ENCODE results near the gene SMR3B.

SMR3B gene

GRCh38 chr4:70380578-70380977 lies 2.4 kb upstream of the SMR3B start:
- Histone ChIP-seq H3K9me3 (no peaks in the 10 kb centered on the region), H3K4me3 (ENCODE audit: low read depth, low read length) (no peak overlapping the region), H3K4me1 (no peaks in the 10 kb centered on the region), H3K36me3 (no peaks in the 10 kb centered on the region), H3K27me3 (no peaks in the 10 kb centered on the region)
- TF ChIP-seq CTCF (IDR thresholded peaks at IDR 0.05; ENCODE audit: low read depth, low read length), result no peak
- no peak for DNase-seq

- Histone ChIP-seq H3K36me3 (no peaks in the 10 kb centered on the region), H3K9me3 (no peaks in the 10 kb centered on the region), H3K27me3 (no peaks in the 10 kb centered on the region), H3K4me3 (ENCODE audit: low read depth, low read length) (no peak overlapping the region), H3K4me1 (no peaks in the 10 kb centered on the region)
- TF ChIP-seq CTCF (IDR thresholded peaks at IDR 0.05; ENCODE audit: low read depth, low read length), result no peak
- no peak for DNase-seq
Measured at GRCh38 chr4:70392057-70392776, 9.3 kb downstream of the SMR3B start.

GRCh38 chr4:70397580-70397979 lies 14.6 kb downstream of the SMR3B start, which contains the start of gene OPRPN:
Gene OPRPN, plus strand, starts transcription at chr4:70397940. Its CDS starts 1,346 bp downstream, at chr4:70399286.
- TF ChIP-seq CTCF (IDR thresholded peaks at IDR 0.05; ENCODE audit: low read depth, low read length), result no peak

GRCh38 chr4:70399319-70399718 lies 16.4 kb downstream of the SMR3B start:
- Histone ChIP-seq H3K4me3 (ENCODE audit: low read depth, low read length) (no peak overlapping the region), H3K4me1 (no peaks in the 10 kb centered on the region), H3K27me3 (no peaks in the 10 kb centered on the region), H3K36me3 (no peaks in the 10 kb centered on the region), H3K9me3 (no peaks in the 10 kb centered on the region)
- DNase-seq, result no peak
- no peak for TF ChIP-seq CTCF (IDR thresholded peaks at IDR 0.05; ENCODE audit: low read depth, low read length)

More at GRCh38 chr4:70397580-70397979, 14.6 kb downstream of the SMR3B start, which contains the start of gene OPRPN:
- Histone ChIP-seq H3K27me3 (no peaks in the 10 kb centered on the region), H3K4me1 (no peaks in the 10 kb centered on the region), H3K4me3 (ENCODE audit: low read depth, low read length) (no peak within 1 kb of the TSS), H3K36me3 (no peaks in the 10 kb centered on the region), H3K9me3 (no peaks in the 10 kb centered on the region)
- DNase-seq, result no peak

- H3K36me3 ChIP-seq, result no peaks in the 10 kb centered on the region
- no peak for DNase-seq
- TF ChIP-seq CTCF (IDR thresholded peaks at IDR 0.05; ENCODE audit: low read depth, low read length), result no peak
Measured at GRCh38 chr4:70402762-70403161, 19.8 kb downstream of the SMR3B start.

GRCh38 chr4:70405765-70406164 lies 22.8 kb downstream of the SMR3B start:
- H3K4me3 ChIP-seq (ENCODE audit: low read depth, low read length), result no peak overlapping the region
- no peaks in the 10 kb centered on the region for H3K4me1 ChIP-seq
- no peaks in the 10 kb centered on the region for H3K27me3 ChIP-seq
- no peak for DNase-seq
- H3K36me3 ChIP-seq, result no peaks in the 10 kb centered on the region
- no peak for TF ChIP-seq CTCF (IDR thresholded peaks at IDR 0.05; ENCODE audit: low read depth, low read length)
- no peaks in the 10 kb centered on the region for H3K9me3 ChIP-seq

More at GRCh38 chr4:70402762-70403161, 19.8 kb downstream of the SMR3B start:
- no peaks in the 10 kb centered on the region for H3K9me3 ChIP-seq
- no peaks in the 10 kb centered on the region for H3K4me1 ChIP-seq
- H3K4me3 ChIP-seq (ENCODE audit: low read depth, low read length), result no peak overlapping the region
- H3K27me3 ChIP-seq, result no peaks in the 10 kb centered on the region
